Brain microvascular endothelial cell (primary cell): ENCODE data around the gene RAPGEFL1.

Experiments used
- DNase-seq: peaks from one replicate; pipeline ENCODE4 v3.0.0-alpha.2; 2020
- H3K27ac ChIP-seq: fragments of 250-450 bp; sonication (Bioruptor Pico); 2 replicates; pipeline ENCODE4 v1.5.1; 2020; ENCODE audit warnings: mild to moderate bottlenecking, moderate library complexity
- H3K27me3 ChIP-seq: fragments of 250-450 bp; sonication (Bioruptor Pico); replicated peaks from 2 replicates; pipeline ENCODE4 v1.5.1; 2020; ENCODE audit warnings: mild to moderate bottlenecking
- H3K36me3 ChIP-seq: fragments of 250-450 bp; sonication (Bioruptor Pico); replicated peaks from 2 replicates; pipeline ENCODE4 v1.5.1; 2020; ENCODE audit warnings: mild to moderate bottlenecking
- H3K4me3 ChIP-seq: 2 replicates; pipeline ENCODE4 v1.5.1; 2011; ENCODE audit warnings: low read depth, mild to moderate bottlenecking, control low read depth, low read length, moderate library complexity
- in situ Hi-C: cut with HindIII; loops from 2 replicates; pipeline ENCODE4 v1.10.0; 2017; ENCODE audit warnings: low sequenced_read_pairs, low pct_ligation_motif_present
- TF ChIP-seq, protein P1 (sequence below): IDR thresholded peaks from 2 replicates; pipeline ENCODE4 v1.5.1; 2011; ENCODE audit warnings: low read depth, mild to moderate bottlenecking, moderate library complexity, low read length, control low read depth, inconsistent platforms; ENCODE audit errors: missing control alignments

Gene RAPGEFL1

DNA sequence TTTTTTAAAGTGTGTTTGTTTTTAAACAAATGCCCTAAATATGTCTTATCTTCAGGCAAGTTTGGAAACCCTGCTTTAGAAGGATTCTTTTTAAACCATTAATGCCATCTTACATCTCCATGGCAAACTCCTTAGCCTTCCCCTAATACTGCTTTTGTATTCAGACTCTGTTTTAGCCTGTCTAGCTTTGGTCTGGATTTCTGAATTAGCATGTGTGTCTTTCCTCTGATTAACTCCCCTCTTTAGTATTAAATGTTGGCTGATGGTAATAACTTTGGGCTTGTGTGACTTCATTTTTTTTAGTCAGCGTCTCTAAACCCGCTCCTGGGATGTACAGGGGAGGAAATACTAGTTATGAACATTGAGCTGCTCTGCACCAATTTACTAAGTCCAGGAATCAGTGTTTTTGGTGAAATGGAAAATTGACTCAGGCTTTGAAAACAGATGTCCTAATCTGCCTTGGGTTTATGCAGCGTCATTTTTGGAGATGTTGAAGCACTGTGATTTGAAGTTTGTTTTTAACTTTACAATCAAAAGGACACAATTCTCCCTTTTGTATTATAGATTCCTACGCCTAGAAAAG is 64.1 kb downstream of the RAPGEFL1 start:
- TF ChIP-seq, protein P1, sequence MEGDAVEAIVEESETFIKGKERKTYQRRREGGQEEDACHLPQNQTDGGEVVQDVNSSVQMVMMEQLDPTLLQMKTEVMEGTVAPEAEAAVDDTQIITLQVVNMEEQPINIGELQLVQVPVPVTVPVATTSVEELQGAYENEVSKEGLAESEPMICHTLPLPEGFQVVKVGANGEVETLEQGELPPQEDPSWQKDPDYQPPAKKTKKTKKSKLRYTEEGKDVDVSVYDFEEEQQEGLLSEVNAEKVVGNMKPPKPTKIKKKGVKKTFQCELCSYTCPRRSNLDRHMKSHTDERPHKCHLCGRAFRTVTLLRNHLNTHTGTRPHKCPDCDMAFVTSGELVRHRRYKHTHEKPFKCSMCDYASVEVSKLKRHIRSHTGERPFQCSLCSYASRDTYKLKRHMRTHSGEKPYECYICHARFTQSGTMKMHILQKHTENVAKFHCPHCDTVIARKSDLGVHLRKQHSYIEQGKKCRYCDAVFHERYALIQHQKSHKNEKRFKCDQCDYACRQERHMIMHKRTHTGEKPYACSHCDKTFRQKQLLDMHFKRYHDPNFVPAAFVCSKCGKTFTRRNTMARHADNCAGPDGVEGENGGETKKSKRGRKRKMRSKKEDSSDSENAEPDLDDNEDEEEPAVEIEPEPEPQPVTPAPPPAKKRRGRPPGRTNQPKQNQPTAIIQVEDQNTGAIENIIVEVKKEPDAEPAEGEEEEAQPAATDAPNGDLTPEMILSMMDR: no peak
- H3K36me3 ChIP-seq: no peaks in the 10 kb centered on the region
- H3K27me3 ChIP-seq: no peaks in the 10 kb centered on the region
- no peak for DNase-seq
- no peak overlapping the region for H3K4me3 ChIP-seq
- in situ Hi-C loops: no loop called here
- H3K27ac ChIP-seq: no peak overlapping the region

DNA sequence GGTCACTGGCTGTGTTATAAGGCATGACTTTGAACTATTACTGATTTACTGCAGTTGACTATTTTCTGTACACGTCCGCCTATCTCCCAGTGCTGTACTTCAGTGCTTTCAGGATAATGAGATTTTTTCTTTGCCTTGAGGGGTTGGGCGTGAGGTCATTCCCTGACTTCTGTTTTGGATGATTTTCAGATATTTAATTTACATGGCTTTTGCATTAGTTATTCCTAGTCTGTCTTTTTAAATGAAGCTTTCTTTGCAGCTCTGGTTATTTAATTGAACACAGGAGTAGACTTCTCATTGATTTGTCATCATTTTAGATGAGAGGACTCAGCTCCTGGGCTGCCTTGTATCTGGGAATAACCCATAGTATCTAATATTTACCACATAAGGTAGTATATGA is 65.5 kb downstream of the RAPGEFL1 start:
- H3K4me3 ChIP-seq: no peak overlapping the region
- in situ Hi-C loops: no loop called here
- TF ChIP-seq, protein P1: no peak
- DNase-seq: no peak
- H3K36me3 ChIP-seq: no peaks in the 10 kb centered on the region
- no peaks in the 10 kb centered on the region for H3K27me3 ChIP-seq
- no peak overlapping the region for H3K27ac ChIP-seq

DNA sequence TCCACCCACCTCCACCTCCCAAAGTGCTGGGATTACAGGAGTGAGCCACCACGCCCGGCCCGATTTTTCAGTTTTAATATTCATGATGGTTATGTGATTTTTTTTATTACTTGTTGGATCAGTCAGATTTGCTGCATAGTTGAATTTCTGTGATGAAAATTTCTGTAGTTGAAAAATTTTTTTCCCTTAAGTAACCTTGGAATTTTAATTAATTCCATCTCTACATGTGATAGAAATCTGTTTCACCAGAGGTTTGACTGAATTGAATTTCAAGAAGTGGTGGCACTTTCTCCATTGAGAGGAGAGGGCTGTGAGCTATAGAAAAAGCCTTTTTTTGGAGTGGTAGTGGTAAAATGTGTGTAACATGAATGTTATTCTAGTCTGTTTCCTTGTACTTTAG is 66.5 kb downstream of the RAPGEFL1 start:
- no peak for DNase-seq
- Histone ChIP-seq H3K4me3 (no peak overlapping the region), H3K27me3 (no peaks in the 10 kb centered on the region), H3K27ac (no peak overlapping the region), H3K36me3 (no peaks in the 10 kb centered on the region)
- in situ Hi-C loops: no loop called here
- TF ChIP-seq, protein P1: no peak

- Histone ChIP-seq H3K27me3 (no peaks in the 10 kb centered on the region), H3K27ac (no peak overlapping the region), H3K36me3 (no peaks in the 10 kb centered on the region), H3K4me3 (no peak overlapping the region)
- in situ Hi-C loops: no loop called here
- TF ChIP-seq, protein P1: no peak
- DNase-seq: no peak
Measured at GRCh38 chr17:40244255-40244654, 67.0 kb downstream of the RAPGEFL1 start.
